NOMO-1 treated with dmso at 0.1 percent for 144 hours (cell line): ENCODE results near the gene COX14.
"Not testable (repeated sequence)": the region's sequence is repeated elsewhere in the genome, so short reads cannot be mapped to it uniquely, and the experiment has no call there.

Experiments used
- DNase-seq: peaks from one replicate; lab custom pipeline; 2025; ENCODE audit not compliant: unreplicated experiment; lab: John Stamatoyannopoulos, UW

The COX14 gene

DNA sequence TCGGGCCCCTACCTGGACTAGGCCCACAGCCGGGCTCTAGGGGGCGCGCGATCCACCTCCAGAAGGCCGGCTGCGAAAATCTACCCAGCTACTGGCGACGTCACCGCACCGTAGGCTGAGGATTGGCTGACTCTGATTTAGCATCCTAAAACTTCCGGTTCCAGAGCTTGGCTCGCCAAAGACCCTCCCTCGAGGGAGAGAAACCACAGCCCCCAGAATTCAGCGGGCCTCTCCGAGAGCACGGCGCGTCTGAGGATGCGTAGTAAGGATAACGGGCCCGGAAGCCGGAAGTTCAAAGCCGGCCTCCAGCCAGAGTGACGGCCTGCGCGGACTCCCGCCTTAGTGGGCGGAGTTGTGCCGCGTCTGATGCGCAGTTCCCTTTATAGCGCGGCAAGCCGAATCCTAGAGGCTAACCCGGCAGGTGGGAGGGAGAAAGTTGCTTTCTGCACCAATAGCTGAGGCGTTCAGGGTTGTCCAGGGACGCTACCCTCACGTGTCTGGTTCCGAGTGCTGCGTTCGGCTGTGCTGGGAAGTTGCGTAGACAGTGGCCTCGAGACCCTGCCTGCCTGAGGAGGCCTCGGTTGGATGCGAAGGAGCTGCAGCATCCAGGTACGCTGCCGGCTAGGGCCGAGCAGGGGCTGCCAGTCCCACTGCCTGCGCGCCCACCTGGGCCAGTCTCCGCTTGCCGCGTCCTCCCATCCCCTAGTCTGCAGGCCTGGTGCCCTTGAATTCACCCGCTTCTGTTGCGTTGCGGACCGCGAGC lies at the start of gene COX14:
TSS of gene COX14 (plus strand) at position 544 of the 763 bp plus-strand sequence. CDS start 7,808 bp downstream, outside the sequence.
- peak; percentile 99 for DNase-seq

DNA sequence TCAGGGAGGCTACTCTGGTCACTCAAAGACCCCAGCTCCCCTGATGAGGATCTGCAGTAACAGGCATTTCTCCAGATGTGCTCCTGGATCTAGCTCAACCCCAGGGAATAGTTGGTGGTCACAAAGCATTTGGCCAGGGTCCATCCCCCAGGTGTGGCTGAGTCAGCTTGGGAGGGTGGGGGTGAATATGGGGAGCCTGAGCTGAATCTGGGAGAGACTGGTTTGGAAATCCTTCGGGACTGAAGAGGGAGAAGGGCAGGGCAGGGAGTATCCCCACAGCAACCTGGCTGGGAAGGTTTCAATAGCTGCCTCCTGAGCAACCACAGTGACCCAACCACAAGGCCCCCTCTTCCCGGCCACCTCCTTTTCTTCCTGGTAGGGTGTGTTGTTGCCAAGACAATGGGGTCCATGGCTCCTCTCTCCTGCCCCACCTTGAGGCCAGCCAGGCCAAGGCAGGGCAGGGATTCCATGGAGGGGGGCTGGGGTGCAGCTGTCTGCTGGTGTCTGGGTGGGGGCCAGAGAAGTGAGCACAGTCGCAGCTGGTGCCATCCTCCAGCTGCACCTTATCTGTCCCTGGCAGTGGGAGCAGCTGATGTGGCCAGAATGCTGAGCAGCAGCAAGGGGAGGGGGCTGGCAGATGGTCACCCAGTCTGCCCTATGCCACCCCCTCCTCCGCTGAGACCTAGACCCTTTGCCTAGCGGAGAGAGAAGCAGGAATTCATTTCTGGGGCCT lies 49.1 kb upstream of the COX14 start:
- DNase-seq, result no peak

DNA sequence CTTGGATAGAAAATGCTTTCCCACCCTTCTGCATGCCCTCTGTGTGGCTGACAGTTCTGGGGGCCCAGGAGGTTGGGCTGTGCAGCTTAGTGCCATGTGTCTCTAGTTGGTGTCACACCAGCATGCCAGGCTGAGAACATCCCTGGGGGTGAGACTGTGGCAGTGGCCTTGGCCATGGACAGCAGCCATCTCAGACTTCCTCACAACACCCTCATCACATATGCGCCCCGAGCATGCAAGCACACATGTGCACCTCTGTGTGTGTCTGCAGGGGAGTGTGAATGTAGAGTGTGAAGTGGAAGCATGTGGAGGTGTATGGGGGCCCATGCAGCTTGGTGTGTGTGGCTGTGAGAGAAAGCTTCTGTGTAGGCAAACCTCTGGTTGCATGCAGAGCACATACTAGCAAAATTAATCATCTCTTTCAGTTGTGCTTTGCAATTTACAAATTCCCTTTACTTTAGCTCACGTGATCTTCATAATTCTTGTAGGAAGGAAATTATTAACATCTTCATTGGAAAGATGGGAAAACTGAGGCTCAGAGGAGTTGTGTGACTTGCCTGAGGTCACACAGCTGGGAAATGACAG lies 46.2 kb upstream of the COX14 start:
- DNase-seq, result no peak

DNA sequence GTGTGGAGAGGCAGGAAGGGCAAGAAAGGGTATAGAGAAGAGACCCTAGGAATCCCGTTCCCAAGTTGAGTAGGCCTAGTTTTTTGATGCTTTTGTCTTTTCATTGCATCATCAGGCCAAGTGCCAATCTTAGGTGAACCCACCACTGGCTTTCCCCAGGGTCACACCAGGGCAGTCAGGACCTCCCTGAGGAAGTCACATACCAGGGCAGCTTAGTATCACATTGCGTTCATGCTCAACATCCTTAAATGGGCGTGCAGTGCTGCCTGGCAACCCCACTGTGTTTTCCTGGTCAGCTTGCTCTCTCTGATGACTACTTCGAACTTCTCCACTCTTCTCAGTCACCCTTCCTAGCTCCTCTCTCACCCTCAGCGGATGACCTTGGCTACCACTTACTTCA lies 45.6 kb upstream of the COX14 start:
- no peak for DNase-seq

DNA sequence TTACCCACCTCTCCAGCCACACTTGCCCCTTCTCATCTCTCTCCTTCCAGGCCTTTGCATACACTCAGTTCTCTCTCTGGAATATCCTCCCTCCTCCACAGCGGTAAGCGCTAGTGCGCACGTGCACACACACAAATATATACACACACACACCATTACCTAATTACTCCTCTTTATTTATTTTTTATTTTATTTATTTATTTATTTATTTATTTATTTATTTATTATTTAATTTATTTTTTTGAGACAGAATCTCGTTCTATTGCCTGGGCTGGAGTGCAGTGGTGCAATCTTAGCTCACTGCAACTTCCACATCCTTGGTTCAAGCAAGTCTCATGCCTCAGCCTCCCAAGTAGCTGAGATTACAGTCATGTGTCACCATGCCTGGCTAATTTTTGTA lies 43.0 kb upstream of the COX14 start:
- no peak for DNase-seq

DNA sequence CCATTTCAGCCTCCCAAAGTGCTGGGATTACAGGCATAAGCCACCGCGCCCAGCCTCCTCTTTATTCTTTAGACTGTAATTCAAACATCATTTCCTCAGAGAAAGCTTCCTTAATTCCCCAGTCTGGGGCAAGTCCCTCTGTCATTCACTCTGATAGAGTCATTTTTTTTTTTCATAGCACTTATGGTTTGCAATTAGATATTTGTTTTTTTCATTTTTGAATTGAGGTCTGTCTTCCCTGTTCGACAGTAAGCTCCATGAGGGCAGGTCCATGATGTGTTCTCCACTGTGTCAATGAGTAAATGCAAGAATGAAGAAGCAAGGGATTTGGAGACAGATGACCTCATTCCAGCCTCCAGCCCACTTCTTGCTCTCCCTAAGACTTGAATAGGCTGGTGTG lies 42.5 kb upstream of the COX14 start:
- no peak for DNase-seq

DNA sequence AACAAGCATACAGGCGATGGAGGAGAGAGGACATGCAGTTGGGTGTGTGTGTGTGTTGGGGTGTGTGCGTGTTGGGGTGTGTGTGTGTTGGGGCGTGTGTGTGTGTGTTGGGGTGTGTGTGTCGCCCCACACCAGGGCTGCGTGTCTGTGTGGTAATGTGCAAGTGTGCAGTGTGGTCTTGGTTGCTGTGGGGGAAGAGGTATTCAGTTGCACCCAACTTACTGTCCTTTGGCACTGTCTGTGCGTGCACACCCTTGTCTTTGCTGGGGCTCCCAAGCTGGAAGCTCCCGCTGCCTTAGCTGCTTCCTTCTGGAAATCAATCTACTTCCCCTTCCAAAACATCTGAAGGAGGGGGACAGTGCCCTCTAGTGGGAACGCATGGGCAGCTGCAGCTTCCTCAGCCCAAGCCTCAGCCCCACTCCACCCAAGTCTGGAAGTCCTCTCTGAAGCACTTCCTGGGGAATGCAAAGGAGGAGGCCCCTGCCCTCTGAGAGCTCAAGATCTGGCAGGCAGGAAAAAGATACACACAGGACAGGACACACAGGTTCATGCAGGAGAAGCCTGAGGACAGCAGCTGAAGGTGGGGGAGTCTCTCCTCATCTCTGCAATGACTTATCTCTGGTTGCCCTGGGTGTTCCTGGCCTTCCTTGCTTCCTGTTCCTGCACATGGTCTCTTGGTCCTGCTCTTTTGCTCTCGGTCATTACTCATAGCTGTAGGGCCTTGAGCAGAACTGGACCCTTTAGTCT lies 41.5 kb upstream of the COX14 start:
- peak; percentile 47 for DNase-seq

DNA sequence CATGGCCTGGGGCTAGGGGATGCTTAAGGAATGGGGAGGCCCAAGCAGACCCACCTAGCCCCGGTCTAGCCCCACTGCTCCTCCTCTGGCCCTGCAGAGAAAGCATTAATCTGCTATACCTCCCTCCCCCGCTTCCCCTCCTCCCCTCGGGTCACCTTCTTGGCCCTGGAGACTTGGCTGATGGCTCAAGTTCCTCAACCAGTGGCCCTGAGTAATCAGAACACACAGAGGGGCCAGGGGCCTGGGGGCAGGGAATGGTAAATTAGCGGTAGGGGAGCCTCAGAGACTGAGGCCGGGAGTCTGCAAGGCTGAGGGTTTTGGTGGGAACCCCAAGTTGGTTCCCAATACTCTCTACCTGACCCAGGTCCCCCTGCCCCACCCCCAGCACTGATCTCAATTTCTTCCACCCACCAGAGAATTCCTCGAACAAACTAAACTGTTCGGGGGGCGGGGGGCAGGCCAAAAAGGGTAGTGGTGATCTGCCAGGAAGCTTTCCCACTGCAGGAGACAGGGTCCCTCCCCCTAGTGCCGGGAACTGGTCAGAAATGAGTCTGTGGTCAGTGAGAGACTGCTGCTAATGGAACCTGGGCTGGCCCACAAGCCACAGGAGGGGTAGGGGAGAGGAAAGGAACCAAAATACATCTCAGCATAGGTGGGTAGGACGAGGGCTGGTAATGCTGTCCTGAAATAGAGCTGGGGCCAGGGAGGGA lies 39.7 kb upstream of the COX14 start:
- no peak for DNase-seq

DNA sequence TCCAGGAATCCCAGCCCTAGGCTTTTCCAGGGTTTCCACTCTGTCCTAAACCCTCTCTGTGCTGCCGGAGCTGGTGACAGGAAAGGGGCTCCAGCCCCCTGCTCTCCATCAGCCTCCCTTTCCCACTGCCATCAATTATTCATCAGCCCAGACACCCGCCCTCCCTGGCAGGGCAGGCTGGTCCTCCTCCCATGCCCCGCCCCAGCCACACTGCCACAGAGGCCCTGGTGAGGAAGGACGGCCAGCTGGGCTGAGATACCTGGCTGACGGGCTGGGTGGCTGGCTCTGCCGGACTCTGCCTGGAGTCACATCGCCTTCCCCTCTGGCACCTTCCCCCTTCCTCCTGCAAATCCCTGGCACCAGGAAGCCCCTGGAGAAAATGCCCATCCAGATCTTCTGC lies 38.8 kb upstream of the COX14 start:
- DNase-seq, result no peak

DNA sequence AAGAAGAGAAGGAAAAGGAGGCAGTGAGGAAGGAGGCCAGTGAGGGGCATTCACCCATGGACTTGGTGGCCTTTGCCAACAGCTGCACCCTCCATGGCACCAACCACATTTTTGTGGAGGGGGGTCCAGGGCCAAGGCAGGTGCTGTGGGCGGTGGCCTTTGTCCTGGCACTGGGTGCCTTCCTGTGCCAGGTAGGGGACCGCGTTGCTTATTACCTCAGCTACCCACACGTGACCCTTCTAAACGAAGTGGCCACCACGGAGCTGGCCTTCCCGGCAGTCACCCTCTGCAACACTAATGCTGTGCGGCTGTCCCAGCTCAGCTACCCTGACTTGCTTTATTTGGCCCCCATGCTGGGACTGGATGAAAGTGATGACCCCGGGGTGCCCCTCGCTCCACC lies 38.3 kb upstream of the COX14 start:
- no peak for DNase-seq

DNA sequence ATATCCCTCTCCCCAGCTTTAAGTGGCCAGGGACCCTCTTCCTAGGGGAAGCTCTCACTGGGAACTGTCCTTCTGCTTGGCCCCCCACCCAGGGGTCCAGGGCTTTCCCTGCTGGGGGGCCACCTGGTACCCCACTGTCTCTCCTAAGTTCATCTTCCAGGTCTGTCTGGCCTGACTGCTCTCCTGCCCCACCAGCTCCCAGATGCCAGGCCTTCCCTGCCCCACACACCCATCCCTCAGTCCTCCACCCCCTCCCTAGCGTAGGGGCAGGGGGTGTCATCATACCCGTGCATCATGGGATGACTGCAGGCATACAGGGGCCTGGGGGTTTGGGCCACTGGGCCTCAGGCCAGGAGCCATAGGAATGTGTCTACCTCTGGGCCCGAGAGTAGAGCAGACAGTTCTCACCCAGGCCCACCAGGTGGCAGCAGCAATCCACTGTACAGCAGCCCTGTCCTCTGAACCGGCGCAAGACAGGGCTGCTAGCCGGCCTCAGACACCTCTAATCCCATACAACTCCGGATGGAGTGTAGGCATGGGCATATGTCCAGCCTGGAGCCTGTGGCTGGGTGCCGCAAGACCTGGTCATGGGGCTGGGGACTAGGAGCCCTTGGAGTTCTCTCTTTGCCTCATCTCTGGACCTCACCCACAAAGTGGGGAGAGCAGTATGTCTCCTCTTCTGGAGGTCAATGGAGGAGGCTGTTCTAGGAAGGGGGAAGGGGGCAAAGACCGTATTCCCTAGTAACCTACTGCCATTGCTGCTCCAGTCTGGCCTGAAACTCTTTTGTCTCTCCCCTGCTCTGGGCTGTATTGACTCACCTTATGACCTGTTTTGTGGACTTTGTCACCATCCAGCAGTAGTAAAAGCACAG lies 36.9 kb upstream of the COX14 start:
- DNase-seq, result peak; percentile 48

DNA sequence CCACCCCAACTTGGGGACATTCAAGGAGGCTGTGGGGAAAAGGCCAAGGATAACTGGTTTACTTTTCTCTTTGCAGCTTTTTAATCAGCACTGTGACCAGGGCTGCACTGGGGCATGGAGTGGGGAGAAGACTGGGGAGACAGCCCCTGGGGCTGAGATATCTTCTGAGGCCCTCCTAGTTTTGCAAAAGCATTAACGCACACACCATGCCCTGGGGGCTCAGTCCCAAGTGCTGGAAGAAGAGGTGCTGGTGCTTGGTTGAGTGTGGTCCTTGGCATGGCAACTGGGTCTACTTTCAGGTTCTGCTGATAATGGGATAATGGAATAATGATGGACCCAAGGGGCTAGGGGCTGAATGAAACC lies 36.2 kb upstream of the COX14 start:
- no peak for DNase-seq

DNA sequence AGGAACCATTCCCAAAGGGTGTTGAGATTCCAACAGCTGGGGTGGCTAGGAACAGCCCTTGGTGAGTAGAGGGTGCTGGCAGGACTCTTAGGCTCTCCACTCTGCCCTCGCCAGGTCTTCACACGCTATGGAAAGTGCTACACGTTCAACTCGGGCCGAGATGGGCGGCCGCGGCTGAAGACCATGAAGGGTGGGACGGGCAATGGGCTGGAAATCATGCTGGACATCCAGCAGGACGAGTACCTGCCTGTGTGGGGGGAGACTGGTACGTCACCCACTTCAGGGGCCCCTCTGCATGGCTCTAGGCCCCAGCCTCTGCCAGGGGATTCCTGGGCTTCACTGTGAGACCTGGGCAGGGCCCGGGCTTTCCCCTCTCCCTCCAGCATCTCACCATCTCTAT lies 34.9 kb upstream of the COX14 start:
- no peak for DNase-seq

DNA sequence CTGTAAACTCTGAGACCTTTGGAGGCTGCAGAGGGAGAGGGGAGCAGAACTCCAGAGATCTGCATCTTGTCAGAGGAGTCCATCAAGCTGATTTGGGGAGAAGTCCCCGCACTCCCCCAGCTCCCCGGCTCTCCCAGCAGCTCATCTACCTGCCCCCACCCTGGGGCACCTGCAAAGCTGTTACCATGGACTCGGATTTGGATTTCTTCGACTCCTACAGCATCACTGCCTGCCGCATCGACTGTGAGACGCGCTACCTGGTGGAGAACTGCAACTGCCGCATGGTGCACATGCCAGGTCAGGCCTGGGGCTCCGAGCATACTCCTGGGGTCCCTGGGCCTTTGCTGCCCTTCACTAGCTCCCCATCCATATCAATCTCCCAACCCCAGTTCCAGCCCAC lies 33.8 kb upstream of the COX14 start:
- DNase-seq, result no peak

DNA sequence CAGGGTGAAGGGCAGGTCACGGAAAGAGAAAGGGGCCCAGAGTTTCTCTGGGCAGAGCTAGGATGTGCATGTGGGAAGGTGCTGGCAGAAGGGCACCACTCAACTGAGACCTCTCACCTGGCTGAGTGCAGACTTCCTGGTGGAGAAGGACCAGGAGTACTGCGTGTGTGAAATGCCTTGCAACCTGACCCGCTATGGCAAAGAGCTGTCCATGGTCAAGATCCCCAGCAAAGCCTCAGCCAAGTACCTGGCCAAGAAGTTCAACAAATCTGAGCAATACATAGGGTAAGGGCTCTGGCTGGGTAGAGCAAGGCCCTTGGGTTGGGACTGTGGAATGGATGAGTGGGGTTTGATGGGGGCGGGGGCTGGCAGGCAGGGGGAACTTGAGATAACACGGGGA lies 32.3 kb upstream of the COX14 start:
- no peak for DNase-seq

DNA sequence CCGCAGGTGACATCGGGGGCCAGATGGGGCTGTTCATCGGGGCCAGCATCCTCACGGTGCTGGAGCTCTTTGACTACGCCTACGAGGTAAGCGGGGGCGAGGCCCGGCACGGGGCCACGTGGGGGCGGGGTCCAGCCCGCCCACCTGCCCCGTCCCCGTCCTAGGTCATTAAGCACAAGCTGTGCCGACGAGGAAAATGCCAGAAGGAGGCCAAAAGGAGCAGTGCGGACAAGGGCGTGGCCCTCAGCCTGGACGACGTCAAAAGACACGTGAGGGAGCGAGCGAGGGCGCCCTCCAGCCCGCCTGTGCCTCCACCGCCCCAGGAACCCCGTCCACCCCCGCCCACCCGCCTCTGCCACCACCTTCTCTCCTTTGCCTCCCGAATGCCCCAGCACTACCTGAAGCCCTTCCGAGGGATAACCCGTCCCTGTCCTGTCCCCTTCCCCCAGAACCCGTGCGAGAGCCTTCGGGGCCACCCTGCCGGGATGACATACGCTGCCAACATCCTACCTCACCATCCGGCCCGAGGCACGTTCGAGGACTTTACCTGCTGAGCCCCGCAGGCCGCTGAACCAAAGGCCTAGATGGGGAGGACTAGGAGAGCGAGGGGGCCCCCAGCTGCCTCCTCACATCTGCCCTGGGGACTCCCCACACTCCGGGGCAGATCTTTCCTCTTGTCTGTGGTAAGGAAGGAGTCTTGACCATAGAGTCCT lies 30.8 kb upstream of the COX14 start:
- no peak for DNase-seq

DNA sequence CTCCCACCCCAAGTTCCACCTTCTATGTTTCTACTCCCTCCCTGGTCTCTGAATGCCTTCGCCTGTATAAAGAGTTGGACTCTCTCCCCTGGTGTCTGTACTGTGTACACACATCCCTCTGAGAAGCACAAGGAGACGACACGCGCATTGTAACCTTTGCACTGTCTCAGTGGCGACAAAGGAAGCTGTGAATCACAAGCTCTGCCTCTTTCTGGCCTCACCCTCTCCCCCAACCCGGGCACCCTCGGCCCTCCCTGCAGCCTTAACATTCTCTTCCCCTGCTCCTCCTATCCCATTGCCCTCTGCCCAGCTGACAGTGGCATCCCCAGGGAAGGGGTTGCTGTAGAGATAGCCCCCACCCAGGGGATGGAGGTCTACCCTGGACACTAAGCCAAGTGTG lies 29.4 kb upstream of the COX14 start:
- no peak for DNase-seq

DNA sequence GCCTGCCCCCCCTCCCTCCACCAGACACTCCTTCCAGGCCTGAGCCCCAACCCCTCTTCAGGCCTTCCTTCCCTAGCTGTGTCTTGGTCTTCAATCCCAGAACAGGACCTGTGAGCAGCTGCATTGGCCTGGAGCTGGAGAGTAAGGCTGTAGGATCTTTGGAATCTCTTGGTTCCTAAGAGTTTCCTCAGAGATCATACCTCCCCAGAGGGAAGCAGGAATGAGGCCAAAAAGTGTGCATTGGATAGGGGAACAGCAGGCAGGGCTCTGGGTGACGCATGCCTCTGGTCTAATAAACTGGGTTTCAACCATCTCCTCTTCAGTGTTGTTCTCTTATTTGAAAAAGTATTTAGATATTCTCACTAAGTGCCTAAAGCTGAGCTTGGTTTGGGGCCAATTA lies 28.7 kb upstream of the COX14 start:
- DNase-seq, result no peak

DNA sequence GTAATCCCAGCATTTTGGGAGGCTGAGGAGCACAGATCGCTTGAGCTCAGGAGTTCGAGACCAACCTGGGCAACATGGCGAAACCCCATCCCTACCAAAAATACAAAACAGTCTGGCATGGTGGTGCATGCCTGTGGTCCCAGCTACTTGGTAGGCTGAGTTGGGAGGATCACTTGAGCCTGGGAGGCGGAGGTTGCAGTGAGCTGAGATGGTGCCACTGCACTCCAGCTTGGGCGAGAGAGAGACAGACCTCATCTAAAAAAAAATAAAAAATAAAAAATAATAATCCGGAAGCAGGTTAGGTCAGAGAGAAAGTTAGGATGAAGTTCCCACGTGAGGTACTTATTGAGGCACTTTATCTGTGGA lies 27.6 kb upstream of the COX14 start:
- not testable (repeated sequence) for DNase-seq
